Mammary epithelial cell (primary cell): ENCODE data around the gene KRTAP5-8.

Experiments
- EZH2 ChIP-seq: IDR thresholded peaks from 2 replicates; pipeline ENCODE4 v1.6.1; 2012; ENCODE audit warnings: low read length, inconsistent platforms, borderline replicate concordance
- TF ChIP-seq, protein P1 (sequence below), 2 donors: IDR thresholded peaks in 1 of 2; conservative IDR thresholded peaks in 1 of 2; 2 replicates each; pipeline ENCODE4 v1.5.1; 2011 to 2012; ENCODE audit warnings: inconsistent platforms in 2 of 2, low read length in 2 of 2, mild to moderate bottlenecking in 2 of 2, control low read depth in 1 of 2, low read depth in 1 of 2; ENCODE audit not compliant: insufficient read depth in 1 of 2; ENCODE audit errors: extremely low read depth in 1 of 2

DNA sequence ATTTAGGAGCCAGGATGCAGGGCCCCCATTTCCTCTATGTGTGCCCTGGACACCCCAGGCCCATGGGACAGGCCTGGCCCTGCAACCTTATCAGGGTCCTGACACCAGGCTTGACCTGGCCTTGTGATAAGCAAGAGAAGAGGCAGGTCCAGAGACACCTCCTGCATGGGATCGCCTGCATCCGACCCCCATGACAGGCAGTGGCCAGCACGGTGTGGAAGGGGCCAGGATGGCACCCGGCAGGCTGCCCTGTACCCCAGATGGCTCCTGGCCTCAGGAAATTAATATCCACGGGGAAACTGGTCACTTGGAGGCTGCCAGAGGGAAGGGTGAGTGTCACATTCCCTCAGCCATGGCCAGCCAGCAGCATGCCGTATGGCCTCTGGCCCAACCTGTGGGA, 17.2 kb downstream of the KRTAP5-8 start:
- TF ChIP-seq, protein P1, sequence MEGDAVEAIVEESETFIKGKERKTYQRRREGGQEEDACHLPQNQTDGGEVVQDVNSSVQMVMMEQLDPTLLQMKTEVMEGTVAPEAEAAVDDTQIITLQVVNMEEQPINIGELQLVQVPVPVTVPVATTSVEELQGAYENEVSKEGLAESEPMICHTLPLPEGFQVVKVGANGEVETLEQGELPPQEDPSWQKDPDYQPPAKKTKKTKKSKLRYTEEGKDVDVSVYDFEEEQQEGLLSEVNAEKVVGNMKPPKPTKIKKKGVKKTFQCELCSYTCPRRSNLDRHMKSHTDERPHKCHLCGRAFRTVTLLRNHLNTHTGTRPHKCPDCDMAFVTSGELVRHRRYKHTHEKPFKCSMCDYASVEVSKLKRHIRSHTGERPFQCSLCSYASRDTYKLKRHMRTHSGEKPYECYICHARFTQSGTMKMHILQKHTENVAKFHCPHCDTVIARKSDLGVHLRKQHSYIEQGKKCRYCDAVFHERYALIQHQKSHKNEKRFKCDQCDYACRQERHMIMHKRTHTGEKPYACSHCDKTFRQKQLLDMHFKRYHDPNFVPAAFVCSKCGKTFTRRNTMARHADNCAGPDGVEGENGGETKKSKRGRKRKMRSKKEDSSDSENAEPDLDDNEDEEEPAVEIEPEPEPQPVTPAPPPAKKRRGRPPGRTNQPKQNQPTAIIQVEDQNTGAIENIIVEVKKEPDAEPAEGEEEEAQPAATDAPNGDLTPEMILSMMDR (conservative IDR thresholded peaks at IDR 0.05 in 1 of 2, IDR thresholded peaks at IDR 0.05 in 1 of 2; ENCODE audit: extremely low read depth in 1 of 2, insufficient read depth in 1 of 2, low read depth in 1 of 2, low read length in 2 of 2), result no peak
- TF ChIP-seq EZH2, result no peak
